Germinal center (tissue), 1 donor: Measurements from ENCODE around the gene ALG14.
"Not testable (repeated sequence)": the region's sequence is repeated elsewhere in the genome, so short reads cannot be mapped to it uniquely, and the experiment has no call there.

Source experiments
- DNase-seq: peaks from one replicate; pipeline ENCODE4 v3.0.0; 2012; ENCODE audit warnings: mixed read lengths, low spot score

The ALG14 gene

DNA sequence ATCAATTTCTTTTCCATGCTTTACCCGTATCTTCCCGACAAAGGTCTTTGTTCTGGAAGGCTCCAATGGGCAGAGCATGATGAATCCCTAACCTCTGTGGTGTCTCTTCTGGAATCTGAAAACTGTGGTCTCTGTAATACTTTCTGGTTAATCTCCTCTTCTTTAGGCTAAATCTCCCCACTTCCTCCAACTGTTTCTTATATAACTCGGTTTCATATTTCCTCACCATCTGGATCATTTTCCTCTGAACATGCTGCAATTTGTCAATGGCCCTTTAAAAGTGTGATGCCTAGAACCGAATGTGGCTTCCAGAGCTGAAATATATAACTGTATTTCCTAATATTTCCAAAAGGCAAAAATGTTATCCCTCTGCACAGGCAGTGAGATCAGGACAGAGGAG, 66.1 kb downstream of the ALG14 start:
- no peak for DNase-seq

DNA sequence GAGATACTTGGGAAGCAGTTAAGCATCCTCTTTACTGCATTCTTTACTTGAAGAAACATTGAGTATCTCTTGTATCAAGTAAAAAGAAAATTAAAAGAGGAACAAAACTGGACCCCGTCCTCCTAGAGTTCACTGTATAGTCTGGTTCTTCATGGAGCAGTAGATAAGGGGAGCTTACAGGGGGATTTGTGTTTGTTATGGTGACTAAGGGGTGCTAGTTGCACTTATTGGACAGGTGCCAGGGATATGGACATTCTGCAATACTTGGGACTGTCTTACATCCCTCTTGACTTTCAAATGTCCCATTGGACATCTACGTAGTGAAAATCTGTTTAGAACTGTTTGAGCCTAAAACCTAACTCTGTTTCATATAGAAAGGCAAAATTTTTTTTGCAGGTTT, 67.2 kb downstream of the ALG14 start:
- DNase-seq, result no peak

DNA sequence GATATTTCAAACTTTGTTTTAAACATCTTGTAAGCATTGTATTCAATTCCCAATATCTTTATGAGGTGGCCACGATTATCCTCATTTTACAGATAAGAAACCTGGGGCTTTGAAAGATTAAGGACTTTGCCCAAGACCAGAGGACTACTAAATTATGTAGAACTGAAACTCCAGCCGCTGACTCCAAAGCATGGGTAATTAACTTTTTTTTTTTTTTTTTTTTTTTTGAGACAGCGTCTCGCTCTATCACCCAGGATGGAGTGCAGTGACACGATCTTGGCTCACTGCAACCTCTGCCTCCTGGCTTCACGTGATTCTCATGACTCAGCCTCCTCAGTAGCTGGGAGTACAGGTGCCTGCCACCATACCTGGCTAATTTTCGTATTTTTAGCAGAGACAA, 68.7 kb downstream of the ALG14 start:
- no peak for DNase-seq

DNA sequence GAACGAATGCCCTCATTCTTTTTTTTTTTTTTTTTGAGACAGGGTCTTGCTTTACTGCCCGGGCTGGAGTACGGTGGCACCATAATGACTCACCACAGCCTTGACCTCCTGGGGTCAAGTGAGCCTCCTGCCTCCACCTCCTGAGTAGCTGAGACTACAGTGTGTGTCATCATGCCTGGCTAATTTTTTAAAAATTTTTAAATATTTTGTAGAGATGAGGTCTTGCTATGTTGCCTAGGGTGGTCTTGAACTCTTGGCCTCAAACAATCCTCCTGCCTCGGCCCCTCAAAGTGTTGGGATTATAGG, 69.4 kb downstream of the ALG14 start:
- no peak for DNase-seq

DNA sequence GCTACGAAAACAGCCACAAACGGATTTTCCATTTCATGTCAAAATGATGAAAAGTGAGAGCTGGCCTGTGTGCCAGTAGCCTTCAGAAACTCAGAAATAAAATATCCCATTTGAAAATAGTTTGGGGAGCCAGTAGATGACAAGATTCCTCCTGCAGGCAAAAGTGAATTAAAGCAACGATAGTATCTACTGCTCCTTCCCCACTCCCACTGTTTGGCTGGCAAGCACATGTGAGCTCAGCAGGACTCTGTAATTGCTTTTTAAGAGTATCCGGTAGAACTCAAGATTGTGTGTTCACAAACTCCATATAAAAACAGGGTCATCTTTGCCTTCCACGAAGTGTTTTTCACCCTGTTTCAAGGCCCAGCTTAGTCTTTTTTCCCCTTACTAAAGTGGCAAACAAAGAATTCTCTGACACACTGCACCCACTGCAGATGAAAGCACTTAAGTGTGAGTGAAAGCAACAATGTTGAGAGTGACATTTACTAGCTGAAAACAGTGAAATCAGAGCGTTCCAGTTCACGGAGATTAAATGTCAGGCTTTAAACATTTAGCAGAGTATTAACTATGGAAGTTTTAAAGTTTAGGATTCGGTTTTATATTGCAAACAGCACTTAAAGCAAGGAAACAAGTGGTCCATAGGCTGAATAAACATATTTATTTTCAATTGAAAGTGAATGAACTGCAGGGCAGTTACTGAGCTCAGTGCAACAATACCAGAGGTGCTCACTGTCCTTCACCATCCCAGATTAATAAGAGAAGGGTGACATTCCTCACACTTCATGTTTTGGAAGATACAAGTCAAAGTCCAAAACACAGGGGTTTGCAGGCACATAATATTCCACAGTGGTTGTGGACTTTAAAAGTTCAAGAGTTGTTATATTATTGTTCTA, 70.0 kb downstream of the ALG14 start:
- DNase-seq, result no peak

DNA sequence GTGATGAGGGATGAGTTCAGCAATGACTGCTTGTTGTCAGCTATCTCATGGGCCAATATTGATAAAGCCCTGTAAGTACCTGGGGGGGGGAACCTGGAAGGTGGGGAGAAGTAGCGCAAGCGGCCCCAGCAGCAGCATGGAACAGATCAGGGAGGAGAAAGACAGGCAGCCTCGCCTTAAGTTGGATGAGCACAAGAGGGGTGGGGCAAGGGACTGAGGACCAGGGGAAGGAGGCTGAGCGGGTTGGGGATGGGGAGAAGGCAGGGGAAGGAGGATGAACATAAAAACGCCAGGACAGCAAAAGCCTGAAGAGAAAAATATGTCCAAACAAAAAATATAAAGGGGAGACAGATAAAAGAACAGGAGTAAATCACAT, 70.6 kb downstream of the ALG14 start:
- no peak for DNase-seq

DNA sequence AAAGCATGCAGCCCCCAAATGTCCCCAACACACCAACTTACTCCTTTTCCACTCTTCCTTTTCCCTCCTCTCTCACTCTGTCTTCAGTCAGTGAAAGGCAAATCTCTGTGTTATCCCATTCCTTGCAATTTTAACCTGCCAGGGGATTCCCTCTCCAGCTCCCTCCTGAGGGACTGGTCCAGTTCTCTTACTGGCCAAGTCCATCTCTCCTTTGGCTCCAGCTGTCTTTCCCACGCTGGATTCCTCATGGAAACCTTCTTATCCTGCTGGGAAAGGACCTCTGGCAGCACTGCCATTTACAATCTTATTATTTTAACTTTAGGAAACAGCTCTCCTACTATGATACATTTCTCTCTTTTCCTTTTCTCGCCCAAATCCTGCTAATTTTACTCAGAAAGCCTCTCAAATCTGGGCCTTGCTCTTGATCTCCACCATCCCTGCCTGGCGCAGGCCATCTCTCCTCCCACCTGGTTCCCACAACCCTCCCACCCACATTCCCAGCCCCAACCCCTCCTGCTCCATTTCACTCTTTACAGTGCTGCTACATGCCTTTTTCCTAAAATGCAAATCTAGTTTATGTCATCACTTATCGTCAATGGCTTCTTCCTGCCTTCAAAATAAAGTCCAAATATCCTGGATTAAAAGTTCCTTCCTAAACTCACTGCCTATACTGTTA, 73.2 kb downstream of the ALG14 start:
- DNase-seq, result no peak

DNA sequence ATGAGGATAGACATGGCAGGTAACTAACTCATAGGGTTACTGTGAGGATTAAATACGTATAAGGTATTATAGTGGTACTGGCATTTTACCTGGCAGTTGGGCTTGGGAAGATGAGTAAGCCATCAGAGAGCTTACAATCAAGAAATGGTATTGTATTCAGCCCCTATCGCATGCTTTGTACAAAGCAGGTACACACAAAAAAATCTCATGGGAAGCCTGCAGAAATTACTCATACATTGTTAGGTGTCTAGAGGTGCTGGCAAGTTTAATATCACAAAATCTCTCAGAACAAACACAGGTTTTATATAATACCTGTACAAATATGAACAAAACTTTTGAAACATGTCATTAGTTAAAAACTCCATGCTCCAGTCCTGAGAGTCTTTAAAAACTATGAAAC, 74.0 kb downstream of the ALG14 start:
- no peak for DNase-seq

DNA sequence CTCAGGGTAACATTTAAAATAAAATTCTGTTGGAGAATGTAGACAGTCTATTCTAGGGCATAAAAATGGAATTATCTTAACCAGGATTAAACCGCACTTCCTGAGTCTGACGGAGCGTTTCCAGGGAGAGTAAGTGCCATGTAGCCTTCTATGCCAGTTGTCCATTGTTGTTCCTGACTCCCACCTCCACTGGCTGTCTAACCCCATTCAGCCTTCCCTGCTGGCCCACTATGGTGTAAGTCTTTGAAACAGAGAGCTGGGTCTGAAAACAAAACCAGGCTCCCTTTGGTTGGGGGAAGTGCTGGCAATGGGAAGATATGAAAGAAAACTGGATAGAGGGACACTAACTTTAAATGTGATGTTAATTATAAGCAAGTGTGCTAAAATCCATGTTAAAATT, 74.6 kb downstream of the ALG14 start:
- no peak for DNase-seq

DNA sequence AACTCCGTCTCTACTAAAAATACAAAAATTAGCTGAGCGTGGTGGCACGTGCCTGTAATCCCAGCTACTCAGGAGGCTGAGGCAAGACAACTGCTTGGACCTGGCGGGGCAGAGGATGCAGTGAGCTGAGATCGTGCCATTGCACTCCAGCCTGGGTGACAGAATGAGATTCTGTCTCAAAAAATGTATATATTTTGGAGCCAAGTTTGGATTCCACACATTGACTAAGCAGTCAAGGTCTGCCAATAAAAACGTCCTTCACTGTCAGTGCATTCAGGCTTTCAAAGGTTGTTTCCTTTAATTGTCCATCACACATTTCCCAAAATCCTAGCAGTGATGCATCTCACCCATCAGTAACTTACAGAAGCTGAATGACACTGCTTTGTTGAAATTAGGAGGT, 77.2 kb downstream of the ALG14 start:
- not testable (repeated sequence) for DNase-seq

DNA sequence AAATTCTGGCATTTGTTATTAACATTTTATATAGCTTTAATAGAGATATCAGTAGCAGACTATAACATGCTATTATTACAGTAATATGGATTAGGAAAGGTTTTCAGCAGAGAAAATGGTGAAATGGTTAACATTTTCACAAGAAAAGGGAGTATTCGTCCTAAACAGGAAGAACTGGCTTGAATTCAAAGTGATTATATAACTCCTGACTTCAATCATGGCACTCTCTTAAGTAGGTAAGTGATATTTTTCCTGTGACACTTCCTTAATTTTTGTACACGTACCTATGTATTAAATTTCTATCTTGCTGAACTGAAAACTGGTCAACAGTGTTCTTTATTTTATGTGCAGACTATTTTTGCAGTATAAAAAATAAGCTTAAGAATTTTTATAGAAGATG, 77.9 kb downstream of the ALG14 start:
- no peak for DNase-seq

DNA sequence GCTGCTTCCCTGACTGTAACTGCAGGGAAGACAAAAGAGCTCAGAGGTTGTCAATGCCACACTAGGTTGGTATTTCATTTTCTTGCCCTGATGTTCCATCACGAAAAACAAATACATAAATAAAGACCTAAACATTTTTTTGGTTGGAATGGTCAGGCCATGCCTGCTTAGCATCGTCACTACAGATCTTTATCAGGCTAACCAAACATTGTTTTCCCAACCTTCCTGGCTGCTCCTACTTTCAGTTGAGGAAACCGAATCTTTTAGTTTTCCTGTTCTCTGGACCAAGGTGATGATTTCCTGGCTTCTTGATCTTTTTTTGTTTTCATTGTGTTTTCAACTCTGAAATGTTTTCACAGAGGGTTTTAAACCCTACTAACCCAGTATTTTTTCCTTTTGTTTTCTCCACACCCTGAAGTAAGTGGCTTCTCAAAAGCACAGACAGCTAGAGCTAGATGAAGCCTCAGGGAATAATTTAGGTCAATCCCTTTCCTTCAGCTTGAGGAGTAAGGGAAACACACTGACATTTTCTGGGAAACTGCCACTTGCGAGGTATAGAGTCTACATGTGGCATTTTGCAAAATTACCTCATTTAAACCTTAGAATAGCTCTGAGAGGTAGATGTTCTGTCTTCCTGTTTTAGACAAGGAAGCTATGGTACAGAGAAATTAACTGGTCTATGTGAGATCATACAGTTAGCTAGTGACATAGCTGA, 78.7 kb downstream of the ALG14 start:
- DNase-seq, result no peak

DNA sequence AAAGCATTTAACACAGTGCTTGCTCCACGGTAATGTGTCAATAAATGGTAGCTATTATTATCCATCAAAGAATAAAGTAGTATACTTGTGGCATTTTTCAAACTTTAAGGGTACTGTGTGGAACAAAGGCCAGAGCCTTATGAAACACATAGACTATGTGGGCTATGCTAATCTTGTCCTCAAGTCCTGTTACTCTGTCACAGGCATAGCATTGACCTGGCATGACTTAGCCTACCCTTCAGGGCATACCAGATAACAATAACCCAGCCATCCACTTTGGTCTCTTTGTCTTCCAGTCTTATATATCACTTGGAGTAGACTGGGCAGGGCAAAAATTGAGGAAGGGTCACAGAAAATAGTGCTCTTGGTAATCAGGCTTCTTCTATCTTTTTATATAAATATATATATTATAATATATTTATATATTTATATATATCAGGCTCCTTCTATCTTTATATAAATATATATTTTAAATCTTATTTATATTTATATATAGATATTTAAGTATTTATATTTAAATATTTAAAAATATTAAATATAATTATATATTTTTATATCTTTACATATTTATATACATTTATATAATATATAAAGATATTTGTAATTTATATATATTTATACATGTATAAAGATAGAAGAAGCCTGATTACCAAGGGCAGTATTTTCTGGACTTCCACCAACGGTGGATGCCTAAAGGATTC, 79.7 kb downstream of the ALG14 start:
- DNase-seq, result no peak

DNA sequence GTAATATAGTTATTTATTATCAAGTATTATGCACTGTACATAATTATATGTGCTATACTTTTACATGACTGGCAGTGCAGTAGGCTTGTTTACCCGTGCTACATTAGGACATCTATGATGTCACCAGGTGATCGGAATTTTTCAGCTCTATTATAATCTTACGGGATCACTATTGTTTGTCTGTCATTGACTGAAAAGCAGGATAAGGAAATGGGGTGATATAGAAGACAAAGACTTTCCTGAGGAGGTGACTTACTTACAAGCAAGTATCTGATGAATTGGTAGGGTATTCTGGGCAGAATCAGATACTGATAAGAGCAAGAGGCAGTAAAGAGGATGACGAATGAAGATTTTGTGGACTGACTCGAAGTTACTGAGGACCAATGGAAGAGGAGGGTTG, 80.6 kb downstream of the ALG14 start:
- no peak for DNase-seq

DNA sequence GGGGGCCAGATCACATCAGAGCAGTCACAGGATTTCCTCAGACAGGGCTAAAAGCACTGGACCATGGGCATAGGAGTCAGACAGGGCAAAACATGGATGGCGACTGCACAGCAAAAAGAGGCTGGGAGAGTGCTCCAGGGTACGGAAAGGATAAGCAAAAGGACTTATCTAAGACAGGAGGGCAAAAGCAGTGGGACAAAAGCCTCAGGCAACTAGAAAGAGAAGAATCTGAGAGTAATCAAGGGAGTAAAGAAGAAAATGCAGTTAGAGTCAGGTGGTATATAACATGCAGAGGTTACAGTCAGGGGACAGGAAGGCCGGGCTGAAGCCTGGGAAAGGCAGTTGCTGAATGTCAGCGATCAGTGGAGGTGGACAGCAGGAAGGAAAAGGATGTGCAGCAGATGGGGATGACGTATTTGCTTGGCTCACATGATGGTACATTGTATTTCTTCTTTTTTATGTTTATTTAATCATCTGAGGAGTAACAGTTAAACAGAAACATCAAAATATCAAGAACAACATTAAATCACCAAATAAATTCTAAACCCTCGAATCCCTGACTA, 82.8 kb downstream of the ALG14 start:
- no peak for DNase-seq

DNA sequence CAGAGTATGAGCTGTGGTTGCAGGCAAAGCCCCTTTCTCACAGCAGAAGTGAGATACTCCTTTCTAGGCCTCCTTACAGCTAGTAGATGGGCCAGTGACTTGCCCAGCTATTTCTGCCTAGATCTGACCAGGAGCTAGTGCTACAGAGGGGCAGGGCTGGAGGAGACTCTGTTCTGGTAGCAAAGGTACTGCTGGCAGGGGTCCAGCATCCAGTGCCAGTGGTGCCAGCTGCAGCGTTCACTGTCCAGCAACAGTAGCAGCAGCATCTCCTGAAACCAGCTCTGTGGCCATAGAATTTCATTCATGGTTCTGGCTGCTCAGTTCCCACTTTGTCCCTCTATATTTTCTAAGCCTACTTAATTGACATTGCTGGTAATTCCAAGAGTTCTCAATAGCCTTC, 83.4 kb downstream of the ALG14 start:
- DNase-seq, result no peak

DNA sequence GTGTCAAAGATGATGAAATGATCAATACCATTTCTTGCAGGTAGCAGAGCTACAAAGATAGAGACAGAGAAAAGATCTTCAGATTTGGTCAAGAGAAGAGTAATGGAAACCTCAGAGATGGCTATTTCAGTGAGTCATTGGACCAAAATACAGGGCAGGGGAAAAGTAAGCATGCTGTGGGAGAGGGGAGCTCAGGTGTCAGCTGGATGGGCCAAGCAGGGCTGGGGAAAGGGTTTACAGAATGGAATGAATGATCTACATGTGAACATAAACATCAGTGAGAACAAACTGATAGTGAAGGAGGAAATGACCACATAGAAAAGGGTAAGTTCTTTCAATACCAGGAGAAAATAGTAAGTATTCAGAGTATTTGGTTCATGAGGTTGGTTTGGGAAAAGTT, 84.4 kb downstream of the ALG14 start:
- DNase-seq, result no peak

DNA sequence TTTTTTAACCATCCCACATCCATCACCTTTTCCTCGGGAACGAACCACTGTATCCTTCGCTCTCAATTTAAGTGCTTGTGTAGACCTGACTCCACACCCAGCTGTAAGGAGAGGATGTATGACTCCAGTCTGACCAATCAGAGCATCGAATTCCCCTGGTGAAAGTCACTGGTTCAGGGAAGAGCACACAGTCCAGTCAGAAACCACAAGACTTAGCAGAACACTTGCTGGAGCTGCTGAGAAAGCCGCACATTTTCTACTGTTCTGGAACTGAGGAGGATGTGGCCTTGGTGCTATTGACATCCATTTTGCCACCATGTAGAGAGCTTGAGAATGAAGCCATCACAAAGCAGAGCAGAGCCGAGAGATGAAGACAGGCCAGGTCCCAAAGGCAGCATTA, 86.0 kb downstream of the ALG14 start:
- DNase-seq, result no peak

DNA sequence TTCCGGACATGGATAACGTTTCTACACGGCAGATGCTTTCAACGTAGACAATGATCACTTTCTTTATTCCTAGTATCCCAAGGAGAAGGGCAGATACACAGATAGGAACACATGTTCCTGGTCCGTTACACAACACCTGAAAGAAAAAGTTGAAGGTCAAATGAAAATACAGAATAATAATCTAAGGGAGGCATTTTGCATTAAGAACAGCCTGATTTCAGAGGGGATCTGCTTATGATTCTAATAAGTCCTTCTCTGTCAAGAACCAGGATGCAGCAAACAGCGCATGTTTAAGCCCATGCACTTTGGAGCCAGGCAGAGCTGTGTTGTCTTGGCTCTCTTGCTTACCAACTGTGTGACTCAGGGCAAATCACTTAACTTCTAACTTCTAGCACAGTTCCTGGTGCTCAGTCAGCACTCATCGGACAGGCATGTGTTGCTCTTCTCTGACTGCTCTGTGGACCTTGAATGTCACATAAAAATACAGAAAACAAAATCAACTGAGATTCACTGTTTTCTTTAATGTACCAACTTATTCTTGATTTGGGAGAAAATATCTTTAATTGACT, 89.5 kb downstream of the ALG14 start:
- DNase-seq, result no peak

DNA sequence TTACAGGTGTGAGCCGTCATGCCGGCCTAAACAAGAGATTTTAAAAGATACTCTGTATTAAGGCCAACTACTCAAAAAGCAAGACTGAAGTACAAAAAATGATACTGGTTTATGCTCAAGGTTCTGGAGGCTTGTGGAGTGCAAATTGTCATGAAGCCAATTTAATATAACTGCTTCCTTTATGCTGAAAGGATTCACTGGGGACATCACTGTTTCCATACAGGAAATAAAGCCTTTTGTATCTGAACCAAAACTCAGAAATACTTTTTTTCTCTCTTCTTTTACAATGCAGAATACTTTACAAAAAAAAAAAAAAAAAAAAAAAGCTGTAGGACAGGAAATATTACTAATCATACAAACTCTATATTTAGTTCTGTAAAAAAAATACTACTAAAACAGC, 90.4 kb downstream of the ALG14 start:
- no peak for DNase-seq

DNA sequence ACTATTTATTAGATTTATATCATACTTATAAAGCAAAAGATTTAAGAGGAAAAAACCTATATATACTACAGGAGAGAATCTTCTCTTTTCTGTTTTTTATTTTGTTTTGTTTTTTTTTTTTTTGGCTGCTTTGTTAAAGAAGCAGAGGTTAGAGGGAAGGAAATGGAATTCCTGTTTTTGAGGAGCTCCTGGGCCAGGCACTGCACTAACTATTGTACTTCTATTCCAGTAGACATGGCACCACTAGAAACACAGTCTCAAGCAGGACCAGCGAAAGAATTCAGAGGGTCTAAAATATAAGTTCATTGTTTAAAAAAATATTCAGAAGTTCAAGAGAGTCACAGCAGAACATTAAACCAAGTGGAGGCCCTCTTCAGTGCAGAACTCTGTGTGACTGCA, 91.2 kb downstream of the ALG14 start:
- no peak for DNase-seq
